ENCODE data around the gene IRS1.
"Not testable (repeated sequence)": the region's sequence is repeated elsewhere in the genome, so short reads cannot be mapped to it uniquely, and the experiment has no call there.

Gene IRS1

DNA sequence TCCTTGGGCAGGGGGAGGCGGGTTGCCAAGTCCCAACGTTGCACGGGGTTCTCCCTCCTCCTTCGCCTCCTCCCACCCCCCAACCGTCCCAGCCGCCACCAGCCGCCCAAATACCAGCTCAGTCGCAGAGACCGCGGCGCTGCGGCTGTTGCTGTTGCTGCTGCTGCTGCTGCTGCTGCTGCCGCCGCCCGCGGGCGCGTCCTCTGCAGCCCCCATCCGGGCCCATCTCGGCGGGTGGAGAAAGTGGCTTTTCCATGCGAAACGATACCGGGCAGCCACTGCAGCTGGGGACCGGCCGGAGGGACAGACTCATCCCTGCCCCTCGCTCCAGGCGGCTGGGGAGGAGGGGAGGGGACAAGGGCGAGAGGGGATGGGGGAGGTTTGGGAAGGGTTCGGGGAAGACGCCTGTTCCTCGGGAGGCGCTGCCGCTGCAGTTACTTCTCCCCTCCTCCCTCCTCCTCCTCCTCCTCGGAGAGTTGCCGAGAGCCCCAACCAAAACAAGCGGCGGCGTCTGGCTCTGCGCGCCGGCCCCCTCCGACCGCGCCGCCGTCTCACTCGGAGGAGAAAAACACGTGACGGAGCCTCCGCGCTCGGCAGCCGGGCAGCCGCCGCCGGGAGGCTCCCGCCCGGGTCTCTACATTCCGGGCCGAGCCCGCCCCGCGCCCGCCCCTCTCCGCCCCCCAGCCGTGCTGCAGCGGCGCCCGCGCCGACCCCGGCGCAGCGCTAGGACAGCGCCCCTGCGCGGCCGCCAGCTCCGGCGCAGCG lies at the start of gene IRS1:
Gene IRS1 (minus strand): TSS at position 610 of the 765 bp plus-strand sequence. CDS start 1,082 bp downstream, outside the sequence.
- peak; percentile 39 to 41 for DNase-seq (ENCODE audit: extremely low read depth in 1 of 2, low read depth in 1 of 2)

GRCh38 chr2:226849349-226849748 lies 49.7 kb upstream of the IRS1 start:
- no peak for DNase-seq (ENCODE audit: extremely low read depth in 1 of 2, low read depth in 1 of 2)

DNA sequence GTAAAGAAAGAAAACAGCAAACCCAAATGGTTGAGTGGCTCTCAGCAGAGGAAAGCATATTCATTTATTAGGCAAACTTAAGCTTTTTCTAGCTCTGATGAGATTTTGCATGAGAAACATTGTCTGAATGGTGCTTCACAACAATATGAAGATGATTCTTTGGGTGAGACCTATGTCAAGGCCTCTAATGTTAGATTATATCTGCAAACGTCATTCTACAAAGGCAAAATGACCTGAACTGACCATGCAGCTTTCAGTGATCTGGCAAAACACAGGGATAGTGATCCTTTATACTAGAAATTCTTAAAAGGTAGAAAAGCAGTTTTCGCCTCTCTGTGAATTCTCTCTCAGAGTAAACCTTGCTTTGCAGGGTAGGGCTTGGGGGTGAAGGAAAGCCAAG lies 47.9 kb upstream of the IRS1 start:
- no peak for DNase-seq (ENCODE audit: extremely low read depth in 1 of 2, low read depth in 1 of 2)

- no peak for DNase-seq (ENCODE audit: extremely low read depth in 1 of 2, low read depth in 1 of 2)
Observed at GRCh38 chr2:226847090-226847489, 47.5 kb upstream of the IRS1 start.

- DNase-seq (ENCODE audit: extremely low read depth in 1 of 2, low read depth in 1 of 2), result no peak
Observed at GRCh38 chr2:226845386-226846116, 45.9 kb upstream of the IRS1 start.

DNA sequence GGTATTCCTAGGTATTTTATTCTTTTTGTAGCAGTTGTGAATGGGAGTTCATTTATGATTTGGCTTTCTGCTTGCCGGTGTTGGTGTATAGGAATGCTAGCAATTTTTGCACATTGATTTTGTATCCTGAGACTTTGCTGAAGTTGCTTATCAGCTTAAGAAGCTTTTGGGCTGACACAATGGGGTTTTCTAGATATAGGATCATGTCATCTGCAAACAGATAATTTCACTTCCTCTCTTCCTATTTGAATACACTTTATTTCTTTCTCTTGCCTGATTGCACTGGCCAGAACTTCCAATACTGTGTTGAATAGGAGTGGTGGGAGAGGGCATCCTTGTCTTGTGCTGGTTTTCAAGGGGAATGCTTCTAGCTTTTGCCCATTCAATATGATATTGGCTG lies 43.4 kb upstream of the IRS1 start:
- DNase-seq (ENCODE audit: extremely low read depth in 1 of 2, low read depth in 1 of 2), result not testable (repeated sequence)

GRCh38 chr2:226839951-226840350 lies 40.3 kb upstream of the IRS1 start:
- no peak for DNase-seq (ENCODE audit: extremely low read depth in 1 of 2, low read depth in 1 of 2)

DNA sequence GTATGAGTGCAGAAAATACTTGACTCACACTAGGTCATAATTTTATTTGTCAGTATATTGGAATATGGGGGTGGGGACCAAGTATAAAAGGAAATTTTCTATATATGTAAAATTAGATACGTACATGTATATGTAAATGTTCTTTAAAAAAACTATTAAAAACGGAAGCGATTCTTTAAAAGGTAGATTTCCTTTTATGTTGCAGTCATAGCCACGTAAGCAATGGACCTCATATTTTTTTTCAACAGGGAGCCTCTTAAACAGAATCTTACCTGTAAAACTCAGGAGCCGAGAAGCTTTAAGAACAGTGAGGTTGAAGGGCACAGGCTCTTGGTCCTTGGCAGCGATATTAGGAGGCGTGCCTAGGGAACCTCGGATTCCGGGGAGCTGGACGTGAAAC lies 39.5 kb upstream of the IRS1 start:
- DNase-seq (ENCODE audit: extremely low read depth in 1 of 2, low read depth in 1 of 2), result no peak

GRCh38 chr2:226838722-226839121 lies 39.1 kb upstream of the IRS1 start:
- DNase-seq (ENCODE audit: extremely low read depth in 1 of 2, low read depth in 1 of 2), result no peak

DNA sequence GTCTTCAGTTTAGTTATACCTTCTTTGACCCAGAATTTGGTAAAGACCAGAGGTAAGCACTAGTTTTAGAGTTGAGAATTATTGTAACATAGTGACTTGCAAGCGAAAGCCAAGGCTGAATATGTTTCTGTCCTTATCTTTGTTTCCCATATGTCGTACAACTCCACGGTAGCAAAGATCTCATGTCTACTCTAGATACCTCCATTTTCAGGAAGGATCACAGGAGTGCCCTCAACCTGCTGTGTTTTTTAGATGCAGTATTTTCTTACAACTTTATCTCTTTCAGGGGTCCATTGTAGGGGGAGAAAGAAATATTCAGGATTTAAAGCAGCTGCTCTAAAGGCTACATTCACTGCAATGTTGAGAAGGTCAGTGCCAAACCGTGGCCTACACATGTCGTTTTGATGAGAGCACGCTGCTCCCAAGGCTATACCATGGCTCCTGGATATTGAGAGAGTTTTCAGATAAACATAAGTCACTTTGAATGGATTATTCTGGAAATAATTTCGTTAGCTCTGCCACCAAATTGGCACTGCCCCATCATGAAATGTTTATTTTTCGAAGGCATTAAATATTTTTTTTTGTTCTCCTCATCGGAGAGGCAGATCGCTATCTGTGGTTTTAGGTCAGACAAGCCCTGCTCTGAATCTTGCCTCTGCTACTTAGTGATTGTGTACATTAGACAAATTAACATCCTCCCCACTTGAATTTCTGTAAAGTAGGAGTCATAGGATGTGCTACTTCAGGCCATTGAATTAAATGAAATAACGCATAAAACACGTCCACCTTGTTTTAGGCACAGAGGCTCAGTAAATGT lies 38.4 kb upstream of the IRS1 start:
- no peak for DNase-seq (ENCODE audit: extremely low read depth in 1 of 2, low read depth in 1 of 2)

DNA sequence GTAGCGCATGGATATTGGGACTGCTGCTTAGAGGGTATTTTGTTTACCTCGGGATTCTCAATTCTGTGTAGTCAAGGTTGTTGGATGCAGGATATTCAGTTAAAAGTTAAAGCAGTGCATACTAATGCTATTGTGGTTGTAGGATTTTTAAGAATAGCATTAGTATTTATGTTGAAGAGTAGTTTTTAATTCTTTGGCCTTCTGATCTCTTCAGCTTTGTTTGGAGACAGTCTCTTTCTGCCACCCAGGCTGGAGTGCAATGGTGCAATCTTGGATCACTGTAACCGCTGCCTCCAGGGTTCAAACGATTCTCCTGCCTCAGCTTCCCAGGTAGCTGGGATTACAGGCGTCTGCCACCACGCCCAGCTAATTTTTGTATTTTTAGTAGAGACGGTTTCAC lies 37.7 kb upstream of the IRS1 start:
- no peak for DNase-seq (ENCODE audit: extremely low read depth in 1 of 2, low read depth in 1 of 2)

- no peak for DNase-seq (ENCODE audit: extremely low read depth in 1 of 2, low read depth in 1 of 2)
Observed at GRCh38 chr2:226836548-226836885, 36.9 kb upstream of the IRS1 start.

GRCh38 chr2:226835796-226836547 lies 36.4 kb upstream of the IRS1 start, which contains the start of gene RHBDD1:
Gene RHBDD1, plus strand, starts transcription at chr2:226836054. Its CDS starts 28,640 bp downstream, at chr2:226864694.
- peak; percentile 86 to 87 for DNase-seq (ENCODE audit: extremely low read depth in 1 of 2, low read depth in 1 of 2)

DNA sequence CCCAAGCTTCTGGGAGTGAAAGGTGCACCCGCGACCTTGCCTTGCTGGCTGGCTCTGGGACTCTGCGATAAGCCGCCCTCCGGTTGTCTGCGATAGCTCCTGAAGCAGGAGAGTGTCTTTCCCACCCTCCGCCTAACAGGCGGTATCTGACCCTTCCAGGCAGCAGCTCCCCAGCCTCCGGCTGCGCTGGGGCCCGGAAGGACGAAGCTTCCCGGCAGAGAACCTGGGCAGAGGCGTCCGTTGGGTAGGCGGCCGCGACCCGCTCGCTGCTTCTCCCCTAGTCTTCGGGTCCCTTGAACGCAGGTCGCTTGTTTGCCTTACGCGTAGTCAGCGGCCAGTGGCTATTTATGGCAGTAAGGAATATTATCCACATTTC lies 35.8 kb upstream of the IRS1 start:
- peak in 1 of 2 donors; percentile 3 for DNase-seq (ENCODE audit: extremely low read depth in 1 of 2, low read depth in 1 of 2)

GRCh38 chr2:226834880-226835279 lies 35.3 kb upstream of the IRS1 start:
- not testable (repeated sequence) for DNase-seq (ENCODE audit: extremely low read depth in 1 of 2, low read depth in 1 of 2)

DNA sequence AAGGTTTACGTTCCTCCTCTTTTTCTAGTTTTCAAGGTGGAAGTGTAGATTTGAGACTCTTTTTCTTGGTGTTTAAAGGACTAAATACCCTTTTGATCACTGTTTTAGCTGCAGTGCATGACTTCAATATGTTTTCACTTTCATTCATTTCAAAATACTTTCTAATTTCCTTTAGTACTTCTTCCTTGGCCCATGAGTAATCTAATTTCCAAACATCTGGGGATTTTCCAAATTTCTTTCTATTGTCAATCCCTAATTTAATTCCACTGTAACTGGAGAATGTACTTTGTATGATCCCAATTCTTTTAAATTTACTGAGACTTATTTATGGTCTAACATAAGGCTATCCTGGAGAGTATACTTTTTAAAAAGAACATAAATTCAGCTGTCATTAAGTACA lies 32.4 kb upstream of the IRS1 start:
- DNase-seq (ENCODE audit: extremely low read depth in 1 of 2, low read depth in 1 of 2), result no peak

DNA sequence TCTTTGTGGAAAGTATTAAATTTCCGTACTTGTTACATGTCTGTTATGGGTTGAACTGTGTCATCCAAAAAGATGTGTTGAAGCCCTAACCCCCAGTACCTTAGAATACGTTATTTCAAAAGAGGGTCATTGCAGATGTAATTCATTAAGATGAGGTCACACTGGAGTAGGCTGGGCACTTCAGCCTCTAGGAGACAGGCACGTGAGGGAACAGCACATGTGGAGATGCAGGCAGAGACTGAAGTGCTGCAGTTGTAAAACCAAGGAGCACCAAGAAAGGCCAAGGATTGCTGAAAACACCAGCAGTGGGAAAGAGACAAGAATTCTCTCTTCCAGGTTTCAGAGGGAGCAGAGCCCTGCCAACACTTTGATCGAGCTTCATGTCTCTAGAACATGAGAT lies 31.6 kb upstream of the IRS1 start:
- no peak for DNase-seq (ENCODE audit: extremely low read depth in 1 of 2, low read depth in 1 of 2)

DNA sequence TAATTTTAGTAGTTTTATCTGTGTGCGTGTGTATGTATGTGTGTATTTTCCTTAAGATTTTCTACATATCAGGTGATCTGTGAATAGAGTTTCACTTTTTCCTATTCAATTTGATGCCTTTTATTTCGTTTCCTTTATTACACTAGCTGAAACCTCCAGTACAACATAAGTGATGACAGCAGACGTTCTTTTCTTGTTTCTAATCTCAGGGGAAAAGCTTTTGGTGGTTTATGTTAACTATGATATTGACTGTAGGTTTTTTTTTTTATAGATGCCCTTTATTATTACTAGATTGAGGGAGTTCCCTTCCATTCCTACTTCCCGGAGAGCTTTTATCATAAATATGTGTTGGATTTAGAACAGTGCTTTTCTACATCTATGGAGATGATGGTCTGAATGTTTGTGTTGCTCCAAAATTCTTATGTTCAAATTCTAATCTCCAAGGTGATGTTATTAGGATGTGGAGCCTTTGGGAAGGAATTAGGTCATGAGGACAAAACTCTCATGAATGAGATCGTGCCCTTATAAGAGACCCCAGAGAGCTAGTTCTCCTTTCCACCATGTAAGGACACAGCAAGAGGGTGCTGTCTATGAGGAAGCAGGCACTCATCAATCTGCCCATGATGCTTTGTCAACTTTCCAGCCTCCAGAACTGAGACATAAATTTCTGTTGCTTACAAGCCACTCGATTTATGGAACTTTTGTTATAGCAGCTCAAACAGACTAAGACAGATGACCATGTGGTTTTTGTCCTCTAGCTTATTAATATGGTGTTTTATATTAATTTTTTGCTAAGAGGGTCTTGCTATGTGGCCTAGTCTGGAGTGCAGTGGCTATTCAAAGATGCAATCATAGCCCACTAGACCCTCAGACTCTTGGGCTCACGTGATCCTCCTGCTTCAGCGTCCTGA lies 30.4 kb upstream of the IRS1 start:
- DNase-seq (ENCODE audit: extremely low read depth in 1 of 2, low read depth in 1 of 2), result no peak

DNA sequence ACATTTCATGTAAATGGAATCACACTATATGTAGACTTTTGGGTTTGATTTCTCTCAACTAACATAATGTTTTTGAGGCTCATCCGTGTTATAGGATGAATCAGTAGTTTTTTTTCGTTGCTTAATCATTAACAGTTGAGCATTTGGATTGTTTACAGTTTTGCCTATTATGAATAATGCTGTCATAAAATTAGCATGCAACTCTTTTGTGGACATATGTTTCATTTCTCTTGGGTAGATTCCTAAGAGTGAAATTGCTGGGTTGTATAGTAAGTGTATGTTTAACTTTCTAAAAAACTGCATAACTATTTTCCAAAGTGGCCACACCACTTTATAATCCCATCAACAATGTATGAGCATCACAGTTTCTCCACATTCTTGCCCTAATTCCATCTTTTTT lies 28.6 kb upstream of the IRS1 start:
- DNase-seq (ENCODE audit: extremely low read depth in 1 of 2, low read depth in 1 of 2), result no peak

- no peak for DNase-seq (ENCODE audit: extremely low read depth in 1 of 2, low read depth in 1 of 2)
Observed at GRCh38 chr2:226825056-226825455, 25.4 kb upstream of the IRS1 start.

Measured in stimulated activated CD8-positive, alpha-beta memory T cell treated with anti-CD3 and anti-CD28 coated beads, Interleukin-7, amount 100 ng/mL, for 48 hours (primary cell).